SU-DHL-6 (cell line): ENCODE measurements around the gene CCDC167.

ENCODE experiments used
- H2AFZ ChIP-seq: fragments of 200-600 bp; sonication (generic); 2 replicates; pipeline ENCODE4 v1.6.1; 2014; ENCODE audit warnings: low read depth, mild to moderate bottlenecking, moderate library complexity, mixed read lengths, antibody characterized with exemption, low read length; ENCODE audit not compliant: severe bottlenecking
- H3F3A ChIP-seq: fragments of 200-600 bp; shearing (Covaris generic); 2 replicates; pipeline ENCODE4 v1.6.0; 2016; ENCODE audit warnings: antibody characterized with exemption, mild to moderate bottlenecking; ENCODE audit not compliant: insufficient read depth
- H3K27ac ChIP-seq: fragments of 200-600 bp; sonication (generic); 2 replicates; pipeline ENCODE4 v1.5.1; 2016; ENCODE audit warnings: low read depth, mild to moderate bottlenecking, low read length, moderate library complexity, mixed read lengths
- H3K27me3 ChIP-seq: fragments of 200-600 bp; sonication (generic), shearing (Covaris generic); 2 replicates; pipeline ENCODE4 v1.6.0; 2014; ENCODE audit warnings: mild to moderate bottlenecking, low read length
- H3K36me3 ChIP-seq: fragments of 200-600 bp; sonication (generic); 2 replicates; pipeline ENCODE4 v1.6.1; 2014; ENCODE audit warnings: mild to moderate bottlenecking, low read length, mixed read lengths
- H3K4me2 ChIP-seq: fragments of 300-600, 200-600 bp; shearing (Covaris generic), sonication (generic); 2 replicates; pipeline ENCODE4 v1.6.0; 2014; ENCODE audit warnings: low read length, low read depth, mild to moderate bottlenecking; ENCODE audit not compliant: poor library complexity, severe bottlenecking
- H3K4me3 ChIP-seq: fragments of 200-600 bp; sonication (generic); 2 replicates; pipeline ENCODE4 v1.5.1; 2014; ENCODE audit warnings: antibody characterized with exemption, low read length, mild to moderate bottlenecking, mixed read lengths; ENCODE audit not compliant: insufficient read depth, poor library complexity, severe bottlenecking
- H3K79me2 ChIP-seq: fragments of 200-600 bp; sonication (generic); 2 replicates; pipeline ENCODE4 v1.6.1; 2014; ENCODE audit warnings: mild to moderate bottlenecking, low read length, moderate library complexity; ENCODE audit not compliant: insufficient read depth
- H3K9ac ChIP-seq: fragments of 200-600 bp; sonication (generic); 2 replicates; pipeline ENCODE4 v1.7.0; 2014; ENCODE audit warnings: mild to moderate bottlenecking, low read length
- H3K9me2 ChIP-seq: fragments of 200-600 bp; sonication (generic); replicated peaks from 2 replicates; pipeline ENCODE4 v1.6.1; 2014; ENCODE audit warnings: low read length; ENCODE audit not compliant: insufficient read depth
- H3K9me3 ChIP-seq: fragments of 200-600 bp; sonication (generic); 2 replicates; pipeline ENCODE4 v1.6.1; 2014; ENCODE audit warnings: low read length, mixed read lengths; ENCODE audit not compliant: insufficient read depth
- H4K20me1 ChIP-seq: fragments of 200-600 bp; sonication (generic); 2 replicates; pipeline ENCODE4 v1.6.1; 2014; ENCODE audit warnings: low read depth, mild to moderate bottlenecking, antibody characterized with exemption, low read length, moderate library complexity, mixed read lengths
- EZH2phosphoT487 ChIP-seq: fragments of 200-600 bp; sonication (generic), shearing (Covaris generic); conservative IDR thresholded peaks from 2 replicates; pipeline ENCODE4 v1.6.1; 2018; ENCODE audit warnings: mild to moderate bottlenecking, antibody characterized with exemption, low read length, moderate library complexity, mixed read lengths
- TF ChIP-seq, protein P1 (sequence below): fragments of 200-600 bp; sonication (generic); IDR thresholded peaks from one replicate; pipeline ENCODE4 v1.5.1; 2017; ENCODE audit warnings: antibody characterized with exemption, mild to moderate bottlenecking, low read length, moderate library complexity; ENCODE audit not compliant: insufficient read depth, poor library complexity, severe bottlenecking

Gene CCDC167

GRCh38 chr6:37483917-37484785, 15.5 kb downstream of the CCDC167 start:
- no peak overlapping the region for H3K9ac ChIP-seq
- H3K9me2 ChIP-seq: no peaks in the 10 kb centered on the region
- H3K27ac ChIP-seq: no peak overlapping the region
- no peaks in the 10 kb centered on the region; the same call in 1 of the 2 replicates for H4K20me1 ChIP-seq
- peaks cover 7% of the 10 kb centered on the region; the same call in 1 of the 2 replicates for H3F3A ChIP-seq
- no peak overlapping the region for H2AFZ ChIP-seq
- H3K4me3 ChIP-seq: no peak overlapping the region
- H3K4me2 ChIP-seq: no peak overlapping the region
- H3K36me3 ChIP-seq: no peaks in the 10 kb centered on the region
- H3K27me3 ChIP-seq: no peaks in the 10 kb centered on the region
- TF ChIP-seq EZH2phosphoT487: no peak
- TF ChIP-seq, protein P1, sequence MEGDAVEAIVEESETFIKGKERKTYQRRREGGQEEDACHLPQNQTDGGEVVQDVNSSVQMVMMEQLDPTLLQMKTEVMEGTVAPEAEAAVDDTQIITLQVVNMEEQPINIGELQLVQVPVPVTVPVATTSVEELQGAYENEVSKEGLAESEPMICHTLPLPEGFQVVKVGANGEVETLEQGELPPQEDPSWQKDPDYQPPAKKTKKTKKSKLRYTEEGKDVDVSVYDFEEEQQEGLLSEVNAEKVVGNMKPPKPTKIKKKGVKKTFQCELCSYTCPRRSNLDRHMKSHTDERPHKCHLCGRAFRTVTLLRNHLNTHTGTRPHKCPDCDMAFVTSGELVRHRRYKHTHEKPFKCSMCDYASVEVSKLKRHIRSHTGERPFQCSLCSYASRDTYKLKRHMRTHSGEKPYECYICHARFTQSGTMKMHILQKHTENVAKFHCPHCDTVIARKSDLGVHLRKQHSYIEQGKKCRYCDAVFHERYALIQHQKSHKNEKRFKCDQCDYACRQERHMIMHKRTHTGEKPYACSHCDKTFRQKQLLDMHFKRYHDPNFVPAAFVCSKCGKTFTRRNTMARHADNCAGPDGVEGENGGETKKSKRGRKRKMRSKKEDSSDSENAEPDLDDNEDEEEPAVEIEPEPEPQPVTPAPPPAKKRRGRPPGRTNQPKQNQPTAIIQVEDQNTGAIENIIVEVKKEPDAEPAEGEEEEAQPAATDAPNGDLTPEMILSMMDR: peak; percentile 95
- H3K9me3 ChIP-seq: no peaks in the 10 kb centered on the region
- H3K79me2 ChIP-seq: peaks cover under 1% of the 10 kb centered on the region; the same call in 1 of the 2 replicates

DNA sequence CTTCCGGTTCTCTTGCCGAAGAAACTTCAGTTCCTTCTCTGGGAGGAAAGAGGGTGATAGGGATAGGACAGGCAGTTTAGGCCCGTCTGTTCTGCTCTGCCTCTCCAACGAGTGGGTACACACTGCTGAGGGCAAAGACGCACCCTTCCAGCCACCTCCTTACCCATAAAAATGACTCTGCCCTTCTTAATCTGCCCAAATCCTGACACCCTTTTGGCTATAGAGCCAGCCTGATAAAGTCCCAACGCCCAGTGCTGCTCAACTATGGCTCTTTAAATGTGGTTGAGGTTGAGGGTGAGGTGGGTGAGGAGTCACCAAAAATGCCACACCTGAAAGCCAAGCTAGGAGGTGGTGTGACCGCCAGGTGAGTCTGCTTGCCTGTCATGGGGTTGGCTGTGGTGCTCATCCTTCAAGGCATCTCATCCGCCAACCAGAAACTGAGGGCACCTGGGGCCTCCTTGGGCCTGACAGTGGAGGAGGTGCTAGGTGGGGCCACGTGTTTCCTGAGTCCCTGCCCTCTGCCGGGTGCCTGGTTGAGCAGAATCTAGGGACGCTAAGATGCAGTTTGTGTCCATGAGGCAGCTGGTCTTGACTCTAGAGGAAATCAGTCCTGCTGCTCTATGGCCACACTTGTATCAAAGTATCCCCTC, 16.3 kb downstream of the CCDC167 start:
- Histone ChIP-seq H3K9ac (no peak overlapping the region), H3K27me3 (no peaks in the 10 kb centered on the region), H3K9me2 (no peaks in the 10 kb centered on the region), H3K36me3 (no peaks in the 10 kb centered on the region), H3K79me2 (no peaks in the 10 kb centered on the region), H3K27ac (no peak overlapping the region), H4K20me1 (no peaks in the 10 kb centered on the region; the same call in 1 of the 2 replicates), H3K4me3 (no peak overlapping the region), H2AFZ (no peak overlapping the region), H3F3A (peaks cover 7% of the 10 kb centered on the region; the same call in 1 of the 2 replicates), H3K9me3 (no peaks in the 10 kb centered on the region), H3K4me2 (no peak overlapping the region)
- no peak for TF ChIP-seq EZH2phosphoT487
- TF ChIP-seq, protein P1: no peak

DNA sequence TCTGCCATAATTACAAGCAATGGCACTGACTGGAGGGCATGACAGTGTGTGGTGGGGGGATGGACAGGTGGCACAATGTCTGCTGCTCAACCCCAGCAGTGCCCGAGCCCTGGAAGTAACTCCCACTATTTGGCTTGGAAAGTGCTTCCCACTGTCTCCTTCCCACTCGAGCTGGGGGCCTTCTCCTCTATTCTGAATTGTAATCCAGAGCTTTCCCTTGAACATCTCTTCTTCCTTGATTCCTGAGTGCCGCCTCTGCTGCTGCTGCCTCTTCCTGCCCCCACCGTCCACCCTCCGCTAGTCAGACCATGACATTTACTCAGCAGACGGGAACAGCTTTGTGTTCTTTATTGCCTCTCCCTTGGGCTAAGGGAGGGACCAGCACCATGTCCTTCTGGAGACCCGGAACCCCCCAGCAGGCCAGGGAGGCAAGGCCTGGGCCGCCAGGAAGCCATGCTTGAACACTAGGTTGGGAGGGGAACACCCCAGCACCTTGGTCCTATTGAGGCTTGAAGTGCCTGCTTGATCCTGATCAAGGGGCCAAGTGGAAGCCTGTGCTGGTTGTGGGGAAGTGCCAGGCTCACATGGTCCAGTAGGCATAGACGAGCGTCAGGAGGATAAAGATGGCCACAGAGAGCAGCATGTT, 17.0 kb downstream of the CCDC167 start:
- Histone ChIP-seq H3K9ac (no peak overlapping the region), H3K36me3 (no peaks in the 10 kb centered on the region)

More for the DNA sequence above, 17.0 kb downstream of the CCDC167 start:
- Histone ChIP-seq H3K27ac (no peak overlapping the region), H2AFZ (no peak overlapping the region), H3K79me2 (no peaks in the 10 kb centered on the region), H3K4me2 (no peak overlapping the region), H3K9me3 (no peaks in the 10 kb centered on the region), H3K27me3 (no peaks in the 10 kb centered on the region), H4K20me1 (no peaks in the 10 kb centered on the region; the same call in 1 of the 2 replicates), H3F3A (peaks cover 7% of the 10 kb centered on the region; the same call in 1 of the 2 replicates), H3K4me3 (no peak overlapping the region), H3K9me2 (no peaks in the 10 kb centered on the region)
- TF ChIP-seq, protein P1: no peak
- no peak for TF ChIP-seq EZH2phosphoT487
